SU-DHL-6 (cell line): ENCODE measurements around the gene OR10G4.

Experiments
- H2AFZ ChIP-seq: fragments of 200-600 bp; sonication (generic); 2 replicates; pipeline ENCODE4 v1.6.1; 2014; ENCODE audit warnings: low read depth, mild to moderate bottlenecking, moderate library complexity, mixed read lengths, antibody characterized with exemption, low read length; ENCODE audit not compliant: severe bottlenecking
- H3F3A ChIP-seq: fragments of 200-600 bp; shearing (Covaris generic); 2 replicates; pipeline ENCODE4 v1.6.0; 2016; ENCODE audit warnings: antibody characterized with exemption, mild to moderate bottlenecking; ENCODE audit not compliant: insufficient read depth
- H3K27ac ChIP-seq: fragments of 200-600 bp; sonication (generic); 2 replicates; pipeline ENCODE4 v1.5.1; 2016; ENCODE audit warnings: low read depth, mild to moderate bottlenecking, low read length, moderate library complexity, mixed read lengths
- H3K27me3 ChIP-seq: fragments of 200-600 bp; sonication (generic), shearing (Covaris generic); 2 replicates; pipeline ENCODE4 v1.6.0; 2014; ENCODE audit warnings: mild to moderate bottlenecking, low read length
- H3K36me3 ChIP-seq: fragments of 200-600 bp; sonication (generic); 2 replicates; pipeline ENCODE4 v1.6.1; 2014; ENCODE audit warnings: mild to moderate bottlenecking, low read length, mixed read lengths
- H3K4me2 ChIP-seq: fragments of 300-600, 200-600 bp; shearing (Covaris generic), sonication (generic); 2 replicates; pipeline ENCODE4 v1.6.0; 2014; ENCODE audit warnings: low read length, low read depth, mild to moderate bottlenecking; ENCODE audit not compliant: poor library complexity, severe bottlenecking
- H3K4me3 ChIP-seq: fragments of 200-600 bp; sonication (generic); 2 replicates; pipeline ENCODE4 v1.5.1; 2014; ENCODE audit warnings: antibody characterized with exemption, low read length, mild to moderate bottlenecking, mixed read lengths; ENCODE audit not compliant: insufficient read depth, poor library complexity, severe bottlenecking
- H3K79me2 ChIP-seq: fragments of 200-600 bp; sonication (generic); 2 replicates; pipeline ENCODE4 v1.6.1; 2014; ENCODE audit warnings: mild to moderate bottlenecking, low read length, moderate library complexity; ENCODE audit not compliant: insufficient read depth
- H3K9ac ChIP-seq: fragments of 200-600 bp; sonication (generic); 2 replicates; pipeline ENCODE4 v1.7.0; 2014; ENCODE audit warnings: mild to moderate bottlenecking, low read length
- H3K9me2 ChIP-seq: fragments of 200-600 bp; sonication (generic); replicated peaks from 2 replicates; pipeline ENCODE4 v1.6.1; 2014; ENCODE audit warnings: low read length; ENCODE audit not compliant: insufficient read depth
- H3K9me3 ChIP-seq: fragments of 200-600 bp; sonication (generic); 2 replicates; pipeline ENCODE4 v1.6.1; 2014; ENCODE audit warnings: low read length, mixed read lengths; ENCODE audit not compliant: insufficient read depth
- H4K20me1 ChIP-seq: fragments of 200-600 bp; sonication (generic); 2 replicates; pipeline ENCODE4 v1.6.1; 2014; ENCODE audit warnings: low read depth, mild to moderate bottlenecking, antibody characterized with exemption, low read length, moderate library complexity, mixed read lengths
- EZH2phosphoT487 ChIP-seq: fragments of 200-600 bp; sonication (generic), shearing (Covaris generic); conservative IDR thresholded peaks from 2 replicates; pipeline ENCODE4 v1.6.1; 2018; ENCODE audit warnings: mild to moderate bottlenecking, antibody characterized with exemption, low read length, moderate library complexity, mixed read lengths
- TF ChIP-seq, protein P1 (sequence below): fragments of 200-600 bp; sonication (generic); IDR thresholded peaks from one replicate; pipeline ENCODE4 v1.5.1; 2017; ENCODE audit warnings: antibody characterized with exemption, mild to moderate bottlenecking, low read length, moderate library complexity; ENCODE audit not compliant: insufficient read depth, poor library complexity, severe bottlenecking

OR10G4 gene, protein sequence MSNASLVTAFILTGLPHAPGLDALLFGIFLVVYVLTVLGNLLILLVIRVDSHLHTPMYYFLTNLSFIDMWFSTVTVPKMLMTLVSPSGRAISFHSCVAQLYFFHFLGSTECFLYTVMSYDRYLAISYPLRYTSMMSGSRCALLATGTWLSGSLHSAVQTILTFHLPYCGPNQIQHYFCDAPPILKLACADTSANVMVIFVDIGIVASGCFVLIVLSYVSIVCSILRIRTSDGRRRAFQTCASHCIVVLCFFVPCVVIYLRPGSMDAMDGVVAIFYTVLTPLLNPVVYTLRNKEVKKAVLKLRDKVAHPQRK

DNA sequence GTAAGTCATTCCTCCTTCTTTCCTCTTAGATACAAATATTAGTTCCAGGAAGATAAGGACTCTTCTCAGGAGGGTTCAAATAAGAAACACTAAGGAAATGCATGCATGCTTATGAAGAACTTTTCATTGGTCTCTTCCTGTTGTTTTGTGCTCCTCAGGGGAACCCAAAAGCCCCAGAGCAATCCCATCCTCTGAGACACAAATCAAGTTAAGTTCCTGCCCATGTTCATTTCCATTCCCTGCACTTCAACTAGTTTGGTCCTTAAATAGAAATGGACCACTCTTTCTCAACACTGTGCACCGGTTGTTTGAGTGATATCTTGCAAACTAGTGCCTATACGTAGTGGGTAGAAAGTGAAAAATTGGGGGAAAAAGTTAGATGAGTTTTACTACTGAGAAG, at the start of gene OR10G4:
Gene OR10G4, plus strand, starts transcription at position 301 of the 400 bp plus-strand sequence. CDS start 2,578 bp downstream, outside the sequence.
- H2AFZ ChIP-seq, result no peak within 1 kb of the TSS
- TF ChIP-seq EZH2phosphoT487, result no peak
- TF ChIP-seq, protein P1, sequence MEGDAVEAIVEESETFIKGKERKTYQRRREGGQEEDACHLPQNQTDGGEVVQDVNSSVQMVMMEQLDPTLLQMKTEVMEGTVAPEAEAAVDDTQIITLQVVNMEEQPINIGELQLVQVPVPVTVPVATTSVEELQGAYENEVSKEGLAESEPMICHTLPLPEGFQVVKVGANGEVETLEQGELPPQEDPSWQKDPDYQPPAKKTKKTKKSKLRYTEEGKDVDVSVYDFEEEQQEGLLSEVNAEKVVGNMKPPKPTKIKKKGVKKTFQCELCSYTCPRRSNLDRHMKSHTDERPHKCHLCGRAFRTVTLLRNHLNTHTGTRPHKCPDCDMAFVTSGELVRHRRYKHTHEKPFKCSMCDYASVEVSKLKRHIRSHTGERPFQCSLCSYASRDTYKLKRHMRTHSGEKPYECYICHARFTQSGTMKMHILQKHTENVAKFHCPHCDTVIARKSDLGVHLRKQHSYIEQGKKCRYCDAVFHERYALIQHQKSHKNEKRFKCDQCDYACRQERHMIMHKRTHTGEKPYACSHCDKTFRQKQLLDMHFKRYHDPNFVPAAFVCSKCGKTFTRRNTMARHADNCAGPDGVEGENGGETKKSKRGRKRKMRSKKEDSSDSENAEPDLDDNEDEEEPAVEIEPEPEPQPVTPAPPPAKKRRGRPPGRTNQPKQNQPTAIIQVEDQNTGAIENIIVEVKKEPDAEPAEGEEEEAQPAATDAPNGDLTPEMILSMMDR, result no peak

DNA sequence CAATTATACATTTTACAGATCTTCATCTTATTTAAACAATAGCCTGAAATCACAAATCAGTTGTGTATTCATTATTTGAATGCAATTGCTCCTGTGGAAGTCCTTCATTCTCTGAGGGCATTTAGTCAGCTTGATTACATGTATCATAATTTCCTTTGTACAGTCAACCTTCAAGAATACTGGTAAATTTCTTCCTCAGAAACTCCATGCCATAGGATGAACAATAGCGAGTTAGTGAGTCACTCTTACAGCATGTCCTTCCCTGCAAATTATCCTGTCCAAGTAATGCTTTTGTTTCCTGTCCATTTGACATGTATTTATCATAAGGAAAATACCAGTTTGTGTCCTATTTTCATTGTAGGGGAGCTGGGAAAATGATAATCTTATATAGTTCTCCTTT, 39.0 kb upstream of the OR10G4 start:
- Histone ChIP-seq H3K9me3 (no peaks in the 10 kb centered on the region), H3K9me2 (no peaks in the 10 kb centered on the region), H3K36me3 (no peaks in the 10 kb centered on the region), H4K20me1 (no peaks in the 10 kb centered on the region), H3K9ac (no peak overlapping the region), H3K27me3 (no peaks in the 10 kb centered on the region), H3F3A (no peaks in the 10 kb centered on the region), H2AFZ (no peak overlapping the region), H3K79me2 (no peaks in the 10 kb centered on the region), H3K4me2 (no peak overlapping the region), H3K27ac (no peak overlapping the region), H3K4me3 (no peak overlapping the region)
- TF ChIP-seq EZH2phosphoT487, result no peak
- TF ChIP-seq, protein P1, result no peak

More for the DNA sequence above, at the start of gene OR10G4:
- H3K79me2 ChIP-seq, result no peaks in the 10 kb centered on the region
- no peaks in the 10 kb centered on the region for H3K36me3 ChIP-seq
- H3K27me3 ChIP-seq, result no peaks in the 10 kb centered on the region
- H3K4me2 ChIP-seq, result no peak within 1 kb of the TSS
- H3K9me2 ChIP-seq, result no peaks in the 10 kb centered on the region
- no peaks in the 10 kb centered on the region for H4K20me1 ChIP-seq
- H3K4me3 ChIP-seq, result no peak within 1 kb of the TSS
- no peak within 1 kb of the TSS for H3K9ac ChIP-seq
- H3K9me3 ChIP-seq, result no peaks in the 10 kb centered on the region
- H3F3A ChIP-seq, result no peaks in the 10 kb centered on the region
- H3K27ac ChIP-seq, result no peak within 1 kb of the TSS

DNA sequence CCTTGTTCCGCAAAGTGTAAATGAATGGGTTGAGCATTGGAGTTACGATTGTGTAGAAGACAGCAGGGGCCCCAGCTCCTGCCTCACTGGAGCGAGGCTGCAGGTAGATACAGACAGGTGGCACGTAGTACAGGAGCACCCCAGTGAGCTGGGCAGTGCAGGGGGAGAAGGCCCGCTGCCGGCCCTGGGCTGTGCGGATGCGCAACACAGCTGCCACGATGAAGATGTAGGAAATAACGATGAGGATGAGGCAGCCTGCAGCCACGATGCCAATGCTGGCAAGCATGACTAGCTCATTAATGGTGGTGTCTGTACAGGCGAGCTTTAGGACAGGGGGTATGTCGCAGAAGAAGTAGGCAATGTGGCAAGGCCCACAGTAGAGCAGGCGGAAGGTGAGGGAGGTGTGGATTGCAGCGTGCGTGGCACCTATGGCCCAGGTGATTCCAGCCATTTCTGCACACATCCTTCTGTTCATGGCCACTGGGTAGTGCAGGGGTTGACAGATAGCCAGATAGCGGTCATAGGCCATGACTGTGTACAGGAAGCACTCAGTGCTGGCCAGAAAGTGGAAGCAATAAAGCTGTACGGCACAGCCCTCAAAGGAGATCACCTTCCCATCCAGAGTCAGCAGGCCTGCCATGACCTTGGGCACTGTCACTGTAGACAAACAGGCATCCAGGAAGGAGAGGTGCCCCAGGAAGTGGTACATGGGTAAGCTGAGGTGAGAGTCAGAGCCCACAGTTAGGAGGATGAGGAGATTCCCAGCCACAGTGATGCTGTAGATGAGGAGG, 35.8 kb upstream of the OR10G4 start:
- no peaks in the 10 kb centered on the region for H3F3A ChIP-seq
- no peak overlapping the region for H3K27ac ChIP-seq
- H4K20me1 ChIP-seq, result no peaks in the 10 kb centered on the region
- no peak overlapping the region for H3K4me3 ChIP-seq
- no peaks in the 10 kb centered on the region for H3K9me2 ChIP-seq
- no peak overlapping the region for H2AFZ ChIP-seq
- TF ChIP-seq EZH2phosphoT487, result no peak
- TF ChIP-seq, protein P1, result no peak
- H3K4me2 ChIP-seq, result no peak overlapping the region
- no peaks in the 10 kb centered on the region for H3K27me3 ChIP-seq
- H3K79me2 ChIP-seq, result no peaks in the 10 kb centered on the region
- H3K9ac ChIP-seq, result no peak overlapping the region
- H3K9me3 ChIP-seq, result no peaks in the 10 kb centered on the region
- H3K36me3 ChIP-seq, result no peaks in the 10 kb centered on the region
